NCI-H748 (cell line): Measurements from ENCODE around the gene SOCS6.
"Not testable (repeated sequence)": the region's sequence is repeated elsewhere in the genome, so short reads cannot be mapped to it uniquely, and the experiment has no call there.

ENCODE experiments used
- DNase-seq: peaks from one replicate; lab custom pipeline; 2025; ENCODE audit not compliant: unreplicated experiment; lab: John Stamatoyannopoulos, UW

The SOCS6 gene, protein sequence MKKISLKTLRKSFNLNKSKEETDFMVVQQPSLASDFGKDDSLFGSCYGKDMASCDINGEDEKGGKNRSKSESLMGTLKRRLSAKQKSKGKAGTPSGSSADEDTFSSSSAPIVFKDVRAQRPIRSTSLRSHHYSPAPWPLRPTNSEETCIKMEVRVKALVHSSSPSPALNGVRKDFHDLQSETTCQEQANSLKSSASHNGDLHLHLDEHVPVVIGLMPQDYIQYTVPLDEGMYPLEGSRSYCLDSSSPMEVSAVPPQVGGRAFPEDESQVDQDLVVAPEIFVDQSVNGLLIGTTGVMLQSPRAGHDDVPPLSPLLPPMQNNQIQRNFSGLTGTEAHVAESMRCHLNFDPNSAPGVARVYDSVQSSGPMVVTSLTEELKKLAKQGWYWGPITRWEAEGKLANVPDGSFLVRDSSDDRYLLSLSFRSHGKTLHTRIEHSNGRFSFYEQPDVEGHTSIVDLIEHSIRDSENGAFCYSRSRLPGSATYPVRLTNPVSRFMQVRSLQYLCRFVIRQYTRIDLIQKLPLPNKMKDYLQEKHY

DNA sequence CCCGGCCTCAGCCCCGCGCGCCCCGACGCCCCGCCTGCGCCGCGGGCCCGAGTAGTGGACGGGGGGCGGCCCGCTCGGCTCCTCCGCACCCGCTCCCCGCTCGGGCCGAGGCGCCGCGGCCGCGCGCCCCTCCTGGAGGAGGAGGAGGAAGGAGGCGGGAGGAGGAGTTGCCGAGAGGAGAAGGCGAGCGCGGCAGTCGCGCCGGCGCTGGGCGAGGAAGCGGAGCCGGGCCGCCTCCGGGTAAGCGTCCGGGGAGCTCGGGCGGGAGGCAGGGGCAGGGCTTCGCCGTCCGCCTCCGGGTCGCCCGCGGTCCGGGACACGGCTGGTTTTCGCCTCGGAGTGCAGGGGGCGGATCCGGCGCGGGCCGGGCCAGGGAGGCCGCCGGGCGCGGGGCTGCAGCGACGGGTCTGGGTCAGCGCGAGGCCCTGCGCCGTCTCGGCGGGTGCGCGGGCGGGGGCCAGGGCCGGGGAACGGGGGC lies at the start of gene SOCS6:
SOCS6 (plus strand) TSS at position 195 of the 478 bp plus-strand sequence. CDS start 35,624 bp downstream, outside the sequence.
- peak; percentile 74 for DNase-seq

GRCh38 chr18:70243131-70243929 lies 45.5 kb upstream of the SOCS6 start:
- peak; percentile 59 for DNase-seq

DNA sequence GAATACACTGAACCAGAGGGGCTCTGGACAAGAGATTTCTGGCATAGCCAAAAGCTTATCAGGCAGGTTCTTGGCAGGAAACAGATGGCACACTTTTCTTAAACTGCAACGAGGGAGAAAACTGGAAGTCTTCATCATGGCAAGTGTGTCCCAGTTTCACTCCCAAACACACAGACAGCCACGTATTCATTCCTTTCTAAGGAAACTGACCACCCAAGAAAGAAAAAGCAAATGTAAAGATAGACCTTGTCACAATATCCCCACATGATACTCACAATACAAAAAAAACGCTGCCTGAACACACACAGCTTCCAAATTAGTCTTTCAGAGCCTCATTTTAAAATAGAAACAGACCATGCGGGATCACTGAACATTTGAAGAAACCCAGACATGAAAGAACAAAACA lies 42.8 kb upstream of the SOCS6 start:
- no peak for DNase-seq

- no peak for DNase-seq
Observed at GRCh38 chr18:70249118-70249517, 39.7 kb upstream of the SOCS6 start.

GRCh38 chr18:70249861-70250260 lies 39.0 kb upstream of the SOCS6 start:
- not testable (repeated sequence) for DNase-seq

GRCh38 chr18:70250781-70251180 lies 38.1 kb upstream of the SOCS6 start:
- no peak for DNase-seq

DNA sequence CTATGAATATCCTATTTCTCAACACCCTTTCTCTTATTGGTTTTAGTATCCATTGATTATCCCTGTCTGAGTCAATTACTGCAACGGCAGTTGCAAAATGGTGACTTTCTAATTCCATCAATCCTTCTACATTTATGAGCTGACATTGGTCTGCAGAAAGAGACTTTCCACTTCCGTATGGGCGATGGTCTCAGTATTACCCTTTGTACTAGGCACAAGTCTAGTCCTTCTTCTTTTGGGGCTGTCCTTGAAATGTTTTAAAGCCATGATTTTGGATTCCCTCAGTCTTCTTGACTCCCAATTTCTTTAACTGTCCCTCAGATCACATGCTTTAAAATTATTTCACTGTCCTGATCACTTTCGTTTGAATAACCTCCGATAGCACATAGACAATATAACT lies 32.7 kb upstream of the SOCS6 start:
- DNase-seq: no peak

- no peak for DNase-seq
Observed at GRCh38 chr18:70256994-70257393, 31.9 kb upstream of the SOCS6 start.

DNA sequence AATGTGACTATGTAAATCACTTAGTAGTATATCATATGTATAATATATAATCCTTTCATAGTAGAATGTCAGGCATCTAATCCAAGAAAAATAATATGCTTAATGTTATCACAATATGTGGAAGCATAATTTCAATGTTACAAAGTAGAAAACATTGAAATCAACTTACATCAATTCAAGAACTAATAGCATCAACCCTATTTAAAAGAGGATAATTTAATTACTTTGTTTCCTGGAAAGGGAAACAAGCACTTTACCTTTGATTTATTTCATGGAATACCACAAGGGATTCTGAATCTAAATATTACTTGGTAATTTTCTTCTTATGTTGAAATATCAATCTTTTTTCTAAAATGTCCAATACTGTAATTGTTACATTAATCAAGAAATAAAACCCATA lies 30.6 kb upstream of the SOCS6 start:
- DNase-seq: no peak

GRCh38 chr18:70260683-70261082 lies 28.2 kb upstream of the SOCS6 start:
- no peak for DNase-seq

GRCh38 chr18:70261141-70261788 lies 27.6 kb upstream of the SOCS6 start:
- no peak for DNase-seq

- DNase-seq: no peak
Observed at GRCh38 chr18:70263336-70263735, 25.5 kb upstream of the SOCS6 start.

DNA sequence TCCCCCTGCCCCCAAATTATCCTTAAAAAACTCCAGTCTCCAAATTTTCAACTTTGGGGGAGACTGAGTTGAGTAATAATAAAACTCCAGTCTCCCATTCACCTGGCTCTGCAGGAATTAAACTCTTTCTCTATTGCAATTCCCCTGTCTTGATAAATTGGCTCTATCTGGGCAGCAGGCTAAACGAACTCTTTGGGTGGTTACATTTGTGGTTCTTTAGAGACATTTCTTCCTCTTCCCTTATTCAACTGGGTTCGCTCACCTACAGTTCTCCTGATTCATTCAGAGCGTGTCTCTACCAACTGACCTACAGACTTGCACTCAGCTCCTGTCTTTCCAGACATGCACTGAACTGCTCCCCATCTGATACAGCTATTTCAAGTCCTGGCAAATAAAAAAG lies 17.1 kb upstream of the SOCS6 start:
- DNase-seq: no peak

- DNase-seq: no peak
Observed at GRCh38 chr18:70273021-70273420, 15.8 kb upstream of the SOCS6 start.

- no peak for DNase-seq
Observed at GRCh38 chr18:70276416-70277191, 12.2 kb upstream of the SOCS6 start.

- no peak for DNase-seq
Observed at GRCh38 chr18:70279470-70279869, 9.4 kb upstream of the SOCS6 start.

- DNase-seq: no peak
Observed at GRCh38 chr18:70280007-70280925, 8.6 kb upstream of the SOCS6 start.

DNA sequence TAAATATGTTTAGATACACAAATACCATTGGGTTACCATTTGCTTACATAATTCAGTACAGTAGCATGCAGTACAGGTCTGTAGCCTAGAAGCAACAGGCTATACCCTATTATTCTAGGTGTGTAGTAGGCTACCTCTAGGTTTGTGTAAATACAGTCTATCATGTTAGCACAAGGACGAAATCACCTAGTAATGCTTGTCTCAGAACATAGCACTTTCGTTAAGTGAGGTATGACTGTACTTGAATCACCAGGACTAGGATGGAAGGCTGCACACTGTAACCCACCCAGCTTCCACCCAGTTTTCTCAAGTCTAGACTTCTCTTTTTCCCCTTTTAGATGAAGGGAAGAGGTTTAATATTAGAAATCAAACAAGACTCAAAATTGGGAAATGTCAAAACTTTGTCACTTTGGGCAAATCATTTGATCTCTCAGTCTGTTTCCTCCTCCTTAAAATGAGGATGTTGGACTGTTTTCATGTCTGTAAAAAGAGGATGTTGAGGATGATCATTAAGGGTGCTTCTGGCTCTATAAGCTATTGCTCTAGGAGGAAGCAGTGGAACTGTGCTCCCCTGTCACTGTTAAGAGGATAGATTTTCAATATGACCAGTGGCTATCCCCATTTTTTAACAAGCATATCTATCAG lies 3.7 kb upstream of the SOCS6 start:
- no peak for DNase-seq

GRCh38 chr18:70287731-70288130 lies 1.1 kb upstream of the SOCS6 start:
- DNase-seq: no peak
